ENCODE results near the gene STX4. TPM values are rescaled to one million over a fixed set of nuclear protein-coding genes. Genes with fewer than 3 reads are reported as not detected.

The STX4 gene
- total RNA-seq, 1 experiment from 2014 or later = 26.0 TPM

DNA sequence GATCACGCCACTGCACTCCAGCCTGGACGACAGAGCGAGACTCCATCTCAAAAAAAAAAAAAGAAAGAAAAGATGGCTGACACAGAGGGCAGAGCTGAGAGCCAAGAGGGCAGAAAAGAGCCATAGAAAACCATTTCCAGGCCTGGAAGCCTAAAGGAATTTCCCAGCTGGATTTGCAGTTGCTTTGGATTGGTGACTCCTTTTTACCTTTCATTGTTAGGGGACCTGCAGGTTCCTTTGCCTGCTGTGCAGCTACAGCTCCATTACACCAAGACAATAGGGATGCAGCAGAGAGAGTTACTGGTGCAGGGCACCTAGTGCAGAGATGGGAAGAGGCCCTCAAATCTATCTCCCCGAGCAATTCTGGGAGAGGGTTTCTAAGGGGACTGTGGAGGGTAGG is 22.3 kb downstream of the STX4 start:
- H3K4me2 ChIP-seq (ENCODE audit: low read length) = no peak overlapping the region
- peaks cover 8 to 22% of the 10 kb centered on the region in 2 experiments for H3K4me1 ChIP-seq (ENCODE audit: control insufficient read depth in 1 of 2, insufficient read depth in 2 of 2, low read length in 2 of 2)
- H4K20me1 ChIP-seq (ENCODE audit: insufficient read depth) = no peaks in the 10 kb centered on the region
- H3K9ac ChIP-seq (ENCODE audit: low read length) = no peak overlapping the region
- TSS peak; percentile 43 for BruUV-seq (replicated peaks)
- no peaks in the 10 kb centered on the region for H3K9me2 ChIP-seq (ENCODE audit: insufficient read depth)
- no peaks in the 10 kb centered on the region for H3K79me2 ChIP-seq (ENCODE audit: insufficient read depth, low read length)
- DNase-seq (ENCODE audit: low read depth, low spot score) (no peak), ATAC-seq (no peak)
- ChIA-PET RAD21 (ENCODE audit: low non-redundant PET in 1 of 2, low total read pairs in 2 of 2, uncharacterized antibody in 2 of 2, unreplicated experiment in 2 of 2) (no interaction called here), CTCF (no interaction called here), POLR2A (no interaction called here)
- no peaks in the 10 kb centered on the region for H3K9me3 ChIP-seq (ENCODE audit: control insufficient read depth in 1 of 2, insufficient read depth in 1 of 2, low read depth in 1 of 2, low read length in 2 of 2)
- TF ChIP-seq TCF7L2 (IDR thresholded peaks at IDR 0.05; ENCODE audit: borderline replicate concordance, extremely low read depth, insufficient read depth, insufficient read length) = no peak
- no peak for TF ChIP-seq CBX3 (IDR thresholded peaks at IDR 0.05; ENCODE audit: low read depth)
- TF ChIP-seq, protein P1, sequence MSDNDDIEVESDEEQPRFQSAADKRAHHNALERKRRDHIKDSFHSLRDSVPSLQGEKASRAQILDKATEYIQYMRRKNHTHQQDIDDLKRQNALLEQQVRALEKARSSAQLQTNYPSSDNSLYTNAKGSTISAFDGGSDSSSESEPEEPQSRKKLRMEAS (IDR thresholded peaks at IDR 0.05) = no peak
- TF ChIP-seq EZH2phosphoT487 (IDR thresholded peaks at IDR 0.05; ENCODE audit: borderline replicate concordance) = no peak
- TF ChIP-seq ELF1 (IDR thresholded peaks at IDR 0.05; ENCODE audit: borderline replicate concordance, low read depth) = no peak
- TF ChIP-seq, protein P2, sequence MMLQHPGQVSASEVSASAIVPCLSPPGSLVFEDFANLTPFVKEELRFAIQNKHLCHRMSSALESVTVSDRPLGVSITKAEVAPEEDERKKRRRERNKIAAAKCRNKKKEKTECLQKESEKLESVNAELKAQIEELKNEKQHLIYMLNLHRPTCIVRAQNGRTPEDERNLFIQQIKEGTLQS (IDR thresholded peaks at IDR 0.05) = no peak
- TF ChIP-seq POLR2A (IDR thresholded peaks at IDR 0.05; ENCODE audit: borderline replicate concordance, extremely low read depth, insufficient read depth, insufficient read length) = no peak
- TF ChIP-seq, protein P3, sequence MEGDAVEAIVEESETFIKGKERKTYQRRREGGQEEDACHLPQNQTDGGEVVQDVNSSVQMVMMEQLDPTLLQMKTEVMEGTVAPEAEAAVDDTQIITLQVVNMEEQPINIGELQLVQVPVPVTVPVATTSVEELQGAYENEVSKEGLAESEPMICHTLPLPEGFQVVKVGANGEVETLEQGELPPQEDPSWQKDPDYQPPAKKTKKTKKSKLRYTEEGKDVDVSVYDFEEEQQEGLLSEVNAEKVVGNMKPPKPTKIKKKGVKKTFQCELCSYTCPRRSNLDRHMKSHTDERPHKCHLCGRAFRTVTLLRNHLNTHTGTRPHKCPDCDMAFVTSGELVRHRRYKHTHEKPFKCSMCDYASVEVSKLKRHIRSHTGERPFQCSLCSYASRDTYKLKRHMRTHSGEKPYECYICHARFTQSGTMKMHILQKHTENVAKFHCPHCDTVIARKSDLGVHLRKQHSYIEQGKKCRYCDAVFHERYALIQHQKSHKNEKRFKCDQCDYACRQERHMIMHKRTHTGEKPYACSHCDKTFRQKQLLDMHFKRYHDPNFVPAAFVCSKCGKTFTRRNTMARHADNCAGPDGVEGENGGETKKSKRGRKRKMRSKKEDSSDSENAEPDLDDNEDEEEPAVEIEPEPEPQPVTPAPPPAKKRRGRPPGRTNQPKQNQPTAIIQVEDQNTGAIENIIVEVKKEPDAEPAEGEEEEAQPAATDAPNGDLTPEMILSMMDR (IDR thresholded peaks at IDR 0.05 in 2 of 3, conservative IDR thresholded peaks at IDR 0.05 in 1 of 3; ENCODE audit: borderline replicate concordance in 1 of 3, insufficient read depth in 1 of 3, low read depth in 2 of 3, low read length in 2 of 3) = no peak
- TF ChIP-seq YY1 (IDR thresholded peaks at IDR 0.05; ENCODE audit: extremely low read depth, insufficient replicate concordance, low read depth, low read length) = no peak
- TF ChIP-seq SIN3A (IDR thresholded peaks at IDR 0.05; ENCODE audit: low read depth) = no peak
- TF ChIP-seq ZNF274 (IDR thresholded peaks at IDR 0.05; ENCODE audit: low read depth, low read length) = no peak
- TF ChIP-seq SP1 (IDR thresholded peaks at IDR 0.05; ENCODE audit: low read depth) = no peak
- TF ChIP-seq EGR1 (IDR thresholded peaks at IDR 0.05; ENCODE audit: low read depth) = no peak
- TF ChIP-seq, protein P4, sequence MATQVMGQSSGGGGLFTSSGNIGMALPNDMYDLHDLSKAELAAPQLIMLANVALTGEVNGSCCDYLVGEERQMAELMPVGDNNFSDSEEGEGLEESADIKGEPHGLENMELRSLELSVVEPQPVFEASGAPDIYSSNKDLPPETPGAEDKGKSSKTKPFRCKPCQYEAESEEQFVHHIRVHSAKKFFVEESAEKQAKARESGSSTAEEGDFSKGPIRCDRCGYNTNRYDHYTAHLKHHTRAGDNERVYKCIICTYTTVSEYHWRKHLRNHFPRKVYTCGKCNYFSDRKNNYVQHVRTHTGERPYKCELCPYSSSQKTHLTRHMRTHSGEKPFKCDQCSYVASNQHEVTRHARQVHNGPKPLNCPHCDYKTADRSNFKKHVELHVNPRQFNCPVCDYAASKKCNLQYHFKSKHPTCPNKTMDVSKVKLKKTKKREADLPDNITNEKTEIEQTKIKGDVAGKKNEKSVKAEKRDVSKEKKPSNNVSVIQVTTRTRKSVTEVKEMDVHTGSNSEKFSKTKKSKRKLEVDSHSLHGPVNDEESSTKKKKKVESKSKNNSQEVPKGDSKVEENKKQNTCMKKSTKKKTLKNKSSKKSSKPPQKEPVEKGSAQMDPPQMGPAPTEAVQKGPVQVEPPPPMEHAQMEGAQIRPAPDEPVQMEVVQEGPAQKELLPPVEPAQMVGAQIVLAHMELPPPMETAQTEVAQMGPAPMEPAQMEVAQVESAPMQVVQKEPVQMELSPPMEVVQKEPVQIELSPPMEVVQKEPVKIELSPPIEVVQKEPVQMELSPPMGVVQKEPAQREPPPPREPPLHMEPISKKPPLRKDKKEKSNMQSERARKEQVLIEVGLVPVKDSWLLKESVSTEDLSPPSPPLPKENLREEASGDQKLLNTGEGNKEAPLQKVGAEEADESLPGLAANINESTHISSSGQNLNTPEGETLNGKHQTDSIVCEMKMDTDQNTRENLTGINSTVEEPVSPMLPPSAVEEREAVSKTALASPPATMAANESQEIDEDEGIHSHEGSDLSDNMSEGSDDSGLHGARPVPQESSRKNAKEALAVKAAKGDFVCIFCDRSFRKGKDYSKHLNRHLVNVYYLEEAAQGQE (IDR thresholded peaks at IDR 0.05; ENCODE audit: low read depth) = no peak
- no peak for TF ChIP-seq ZFX (IDR thresholded peaks at IDR 0.05)
- H3K36me3 ChIP-seq (ENCODE audit: control insufficient read depth in 1 of 2, insufficient read depth in 2 of 2, low read length in 2 of 2) = peaks cover 0 to 2% of the 10 kb centered on the region in 2 experiments; a peak in 2 of 4 replicates
- H3K27ac ChIP-seq (ENCODE audit: low read depth, low read length) = no peak overlapping the region
- no peak overlapping the region for H2AFZ ChIP-seq (ENCODE audit: low read depth, low read length, poor library complexity, severe bottlenecking)
- no peaks in the 10 kb centered on the region for H3K27me3 ChIP-seq (ENCODE audit: insufficient read depth, low read length)
- intact Hi-C loops (cut with micrococcal nuclease) = no loop called here
- no peak overlapping the region for H3K4me3 ChIP-seq (replicated peaks in 1 of 2; ENCODE audit: low read depth in 1 of 2, low read length in 2 of 2)
